Skin epidermis (tissue), 12 donors: Measurements from ENCODE around the gene TP73.

Source experiments
- H3K27ac ChIP-seq, 21 experiments: fragments of 200-600 bp; sonication (generic) in 11 of 21; one replicate each; pipeline ENCODE4 v1.5.0; 2020; ENCODE audit warnings: mild to moderate bottlenecking in 3 of 21, inconsistent platforms in 2 of 21, moderate library complexity in 2 of 21
- H3K4me3 ChIP-seq, 7 experiments: fragments of 200-600 bp; sonication (generic) in 2 of 7; one replicate each; pipeline ENCODE4 v1.5.0; 2020; ENCODE audit warnings: inconsistent platforms in 2 of 7, mild to moderate bottlenecking in 2 of 7, moderate library complexity in 1 of 7

The TP73 gene

GRCh38 chr1:3770047-3770765 is 117.9 kb downstream of the TP73 start:
- Histone ChIP-seq H3K27ac (no peak overlapping the region), H3K4me3 (no peak overlapping the region)

GRCh38 chr1:3771108-3772026 is 119.1 kb downstream of the TP73 start:
- Histone ChIP-seq H3K27ac (peak overlapping the region in 5 of 21 experiments; percentile 2 to 57 (median 30)), H3K4me3 (peak overlapping the region; percentile 36 to 55 (median 42))

- Histone ChIP-seq H3K27ac (peak overlapping the region in 8 of 21 experiments; percentile 4 to 70 (median 65)), H3K4me3 (peak overlapping the region; percentile 36 to 55 (median 42))
Measured at GRCh38 chr1:3772027-3772714, 119.9 kb downstream of the TP73 start.

GRCh38 chr1:3772715-3773571 is 120.6 kb downstream of the TP73 start, which contains the start of gene SMIM1:
Gene SMIM1 (plus strand): TSS chr1:3772749. CDS start chr1:3775374, 2,625 bp downstream.
- Histone ChIP-seq H3K27ac (peak within 1 kb of the TSS in 10 of 21 experiments; percentile 4 to 76 (median 65)), H3K4me3 (peak within 1 kb of the TSS; percentile 36 to 55 (median 42))

GRCh38 chr1:3773572-3774275 is 121.4 kb downstream of the TP73 start:
- peak overlapping the region in 1 of 21 experiments; percentile 65 for H3K27ac ChIP-seq
- H3K4me3 ChIP-seq: no peak overlapping the region

GRCh38 chr1:3774276-3774945 is 122.1 kb downstream of the TP73 start:
- Histone ChIP-seq H3K4me3 (no peak overlapping the region), H3K27ac (no peak overlapping the region)

GRCh38 chr1:3774946-3775489 is 122.7 kb downstream of the TP73 start:
- no peak overlapping the region for H3K4me3 ChIP-seq
- no peak overlapping the region for H3K27ac ChIP-seq

- H3K27ac ChIP-seq: no peak overlapping the region
- H3K4me3 ChIP-seq: no peak overlapping the region
Measured at GRCh38 chr1:3775490-3776230, 123.3 kb downstream of the TP73 start.

GRCh38 chr1:3776231-3776961 is 124.1 kb downstream of the TP73 start:
- H3K4me3 ChIP-seq: no peak overlapping the region
- H3K27ac ChIP-seq: no peak overlapping the region

- H3K4me3 ChIP-seq: no peak overlapping the region
- H3K27ac ChIP-seq: peak overlapping the region in 1 of 21 experiments; percentile 42
Measured at GRCh38 chr1:3777078-3777547, 124.8 kb downstream of the TP73 start.

- Histone ChIP-seq H3K27ac (peak overlapping the region in 1 of 21 experiments; percentile 42), H3K4me3 (no peak overlapping the region)
Measured at GRCh38 chr1:3777647-3778589, 125.6 kb downstream of the TP73 start.

GRCh38 chr1:3778590-3779264 is 126.4 kb downstream of the TP73 start:
- Histone ChIP-seq H3K27ac (no peak overlapping the region), H3K4me3 (no peak overlapping the region)

GRCh38 chr1:3779265-3779911 is 127.1 kb downstream of the TP73 start:
- Histone ChIP-seq H3K27ac (no peak overlapping the region), H3K4me3 (no peak overlapping the region)

- H3K27ac ChIP-seq: no peak overlapping the region
- no peak overlapping the region for H3K4me3 ChIP-seq
Measured at GRCh38 chr1:3779912-3780416, 127.6 kb downstream of the TP73 start.
